GM19452 (cell line): Measurements from ENCODE around the gene TMEM128.
"Not testable (repeated sequence)": the region's sequence is repeated elsewhere in the genome, so short reads cannot be mapped to it uniquely, and the experiment has no call there.

Experiments
- ATAC-seq: cut with Tn5 transposase; IDR thresholded peaks from one replicate; pipeline ENCODE4 v1.9.1; 2021; ENCODE audit not compliant: unreplicated experiment

TMEM128 gene, protein sequence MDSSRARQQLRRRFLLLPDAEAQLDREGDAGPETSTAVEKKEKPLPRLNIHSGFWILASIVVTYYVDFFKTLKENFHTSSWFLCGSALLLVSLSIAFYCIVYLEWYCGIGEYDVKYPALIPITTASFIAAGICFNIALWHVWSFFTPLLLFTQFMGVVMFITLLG

DNA sequence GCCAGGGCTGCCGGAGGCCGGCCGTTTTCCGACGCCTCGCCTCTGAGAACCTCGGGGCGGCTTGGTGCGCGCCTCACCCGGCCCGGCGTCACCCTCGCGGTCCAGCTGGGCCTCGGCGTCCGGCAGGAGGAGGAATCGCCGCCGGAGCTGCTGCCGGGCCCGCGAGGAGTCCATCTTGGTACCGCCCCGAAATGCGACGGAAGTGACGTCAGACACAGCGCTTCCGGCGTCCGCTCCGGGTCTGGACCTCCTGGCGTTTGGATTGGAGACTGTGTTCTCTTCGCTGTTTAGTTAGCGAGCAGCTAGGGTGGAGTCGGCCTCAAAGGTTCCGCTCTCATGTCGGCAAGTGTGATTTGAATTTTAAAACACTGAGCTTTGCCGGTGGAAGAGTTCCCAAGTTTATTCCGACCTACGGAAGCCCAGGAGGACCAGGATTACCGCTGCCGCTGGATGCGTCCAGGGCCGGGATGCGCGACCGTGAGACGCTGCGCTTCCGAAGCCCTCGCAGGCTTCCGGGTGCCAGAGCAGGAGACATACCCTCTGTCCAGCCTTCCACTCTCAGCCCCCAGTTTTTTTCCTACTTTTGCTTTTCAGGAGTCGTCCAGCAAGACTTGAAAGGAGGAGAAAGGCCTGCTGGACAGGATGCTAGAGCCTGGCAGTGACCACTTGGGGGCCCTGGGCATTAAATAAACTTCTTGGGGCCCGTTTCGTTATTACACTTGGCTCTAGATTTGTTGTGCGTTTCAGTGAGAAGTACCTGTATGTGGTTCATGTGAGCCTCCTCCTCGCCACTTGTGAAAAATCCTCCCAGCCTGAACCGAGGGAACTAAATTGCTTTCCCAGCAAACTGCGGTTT is at the start of gene TMEM128:
Gene TMEM128, minus strand, starts transcription at position 195 of the 856 bp plus-strand sequence. Its CDS starts 21 bp downstream, at position 174.
- peak; percentile 99 for ATAC-seq

DNA sequence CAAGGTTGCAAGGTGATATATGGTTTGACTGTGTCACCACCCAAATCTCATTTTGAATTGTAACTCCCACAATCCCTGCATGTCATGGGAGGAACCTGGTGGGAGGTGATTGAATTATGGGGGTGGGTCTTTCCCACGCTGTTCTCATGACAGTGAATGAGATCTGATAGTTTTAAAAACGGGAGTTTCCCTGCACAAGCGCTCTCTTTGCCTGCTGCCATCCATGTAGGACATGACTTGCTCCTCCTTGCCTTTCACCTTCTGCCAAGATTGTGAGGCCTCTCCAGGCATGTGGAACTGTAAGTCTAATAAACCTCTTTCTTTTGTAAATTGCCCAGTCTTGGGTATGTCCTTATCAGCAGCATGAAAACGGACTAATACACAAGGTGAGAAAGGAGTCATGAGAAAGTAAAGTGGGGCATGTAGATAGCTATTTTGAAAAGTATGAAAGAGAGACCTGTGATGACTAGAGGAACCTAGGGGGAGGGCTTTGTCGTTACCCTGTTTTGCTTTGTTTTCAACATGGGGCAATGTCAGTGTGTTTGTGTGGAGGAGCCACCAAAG is 48.3 kb upstream of the TMEM128 start:
- ATAC-seq, result no peak

DNA sequence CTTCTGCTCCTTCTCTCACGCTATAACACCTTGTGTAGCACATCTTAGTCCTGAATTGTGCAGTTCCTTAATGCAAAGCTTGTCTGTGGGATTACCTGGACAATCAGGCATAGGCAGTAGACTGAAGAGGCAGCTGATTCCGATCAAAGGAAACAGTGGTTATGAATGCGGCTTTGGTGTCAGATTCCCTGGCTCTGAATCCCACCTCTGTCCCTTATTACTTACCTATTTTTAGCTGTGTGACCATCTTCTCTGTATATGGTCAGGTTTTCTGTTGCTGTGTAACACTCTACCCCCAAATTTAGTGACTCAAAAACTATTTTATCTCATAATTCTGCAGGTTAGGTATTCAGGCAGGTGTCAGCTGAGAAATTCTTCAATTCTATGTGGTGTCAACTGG is 45.3 kb upstream of the TMEM128 start:
- ATAC-seq, result no peak

DNA sequence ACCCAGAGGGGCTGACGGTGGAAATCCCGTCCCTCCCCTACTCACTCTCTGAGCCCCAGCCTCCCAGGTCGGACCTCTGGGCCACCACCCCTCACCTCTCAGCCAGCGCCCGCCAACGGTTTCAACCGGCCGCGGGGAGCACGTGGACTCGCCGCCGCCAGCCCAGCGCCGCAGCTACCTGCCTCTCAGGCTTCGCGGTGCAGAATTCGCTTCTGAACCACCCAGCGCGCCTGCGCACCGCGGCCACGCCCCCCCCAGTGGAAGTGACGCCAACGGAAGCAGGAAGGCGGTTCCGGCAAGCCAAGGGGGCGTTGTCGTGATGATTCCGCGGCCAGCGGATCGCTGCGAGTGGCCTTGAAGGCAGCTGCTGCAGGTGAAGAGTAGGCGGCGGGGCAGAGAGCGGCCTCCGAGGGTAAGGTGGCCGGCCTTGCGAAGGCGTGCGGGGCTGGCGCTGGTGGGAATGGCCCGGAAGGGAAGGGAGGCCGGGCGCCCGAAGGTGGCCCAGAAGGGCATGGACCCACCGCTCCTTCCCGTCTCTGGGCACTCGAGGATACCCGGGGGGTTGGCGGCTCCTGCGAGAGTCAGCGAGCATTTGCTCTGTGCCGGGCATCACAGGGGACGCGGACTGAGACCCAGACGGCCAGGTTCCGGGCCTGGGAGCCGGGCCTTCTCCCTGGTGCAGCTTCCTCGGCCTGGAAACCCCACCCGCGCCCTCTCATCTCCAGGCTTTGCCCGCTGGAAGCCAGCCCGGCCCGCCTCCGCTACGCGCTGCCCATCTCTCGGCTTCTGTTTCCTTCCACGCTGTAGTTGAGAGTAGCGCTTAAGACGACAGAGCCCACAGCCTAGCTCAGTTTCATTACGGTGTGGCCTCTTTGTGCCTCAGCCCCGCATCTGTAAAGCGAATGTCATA is 42.2 kb upstream of the TMEM128 start, which contains the start of the genes LYAR and ZBTB49:
Gene LYAR, minus strand, starts transcription at position 214 of the 910 bp plus-strand sequence. CDS start 6,412 bp downstream, outside the sequence.
Gene ZBTB49, plus strand, starts transcription at position 311 of the 910 bp plus-strand sequence. CDS start 9,695 bp downstream, outside the sequence.
- ATAC-seq, result peak; percentile 88

DNA sequence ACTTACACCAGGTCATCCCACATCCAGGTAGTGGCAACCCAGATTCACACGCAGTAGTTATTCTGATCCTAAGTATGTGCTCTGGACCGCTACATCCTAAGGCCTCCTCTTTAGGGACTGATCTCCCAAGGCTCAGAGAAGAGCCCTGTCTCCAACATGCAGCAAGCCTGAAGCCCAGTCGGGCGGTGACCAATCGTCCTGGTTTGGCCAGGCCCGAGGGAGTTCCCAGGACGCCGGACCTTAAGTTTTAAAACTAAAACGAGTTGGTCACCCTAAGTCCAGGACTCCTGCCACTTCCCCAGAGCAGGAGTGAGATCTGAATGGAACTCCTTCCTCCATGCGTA is 41.5 kb upstream of the TMEM128 start:
- ATAC-seq, result peak; percentile 11

DNA sequence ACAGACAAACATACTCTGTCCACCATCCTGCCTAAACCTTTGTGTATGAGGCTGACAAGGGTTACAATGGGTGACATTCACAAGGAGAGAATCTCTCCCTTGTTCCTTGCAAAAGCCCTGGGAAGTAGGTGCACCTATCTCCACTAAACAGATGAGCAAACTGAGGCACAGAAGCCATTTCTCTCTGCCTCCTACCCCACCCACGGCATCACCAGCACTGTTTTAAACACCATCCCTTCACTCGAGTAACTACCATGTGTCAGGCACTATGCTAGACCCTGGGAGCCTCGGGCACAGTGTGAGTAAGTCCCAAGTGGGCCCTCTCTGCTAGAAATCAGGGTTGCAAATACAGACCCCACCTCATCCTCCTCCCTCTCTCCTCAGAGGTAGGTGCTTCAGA is 41.0 kb upstream of the TMEM128 start:
- ATAC-seq, result no peak

DNA sequence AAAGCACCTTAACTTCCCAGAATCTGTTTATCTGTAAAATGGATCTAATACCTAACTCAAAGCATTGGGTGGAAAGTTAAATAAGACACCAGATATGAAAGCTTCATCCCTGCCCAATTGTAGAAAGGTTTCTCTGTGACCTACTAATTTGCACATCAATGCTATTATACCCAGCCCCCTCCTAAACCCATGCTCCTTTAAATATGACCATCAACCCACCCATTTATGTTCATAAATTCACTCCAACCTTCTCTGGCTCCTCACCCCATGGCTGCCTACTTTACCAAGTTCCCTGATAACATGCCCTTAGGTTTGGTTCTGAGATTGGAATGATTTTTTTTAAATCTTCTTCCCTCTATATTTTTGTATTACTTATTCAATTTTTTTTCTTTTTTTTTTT is 40.1 kb upstream of the TMEM128 start:
- ATAC-seq, result no peak

DNA sequence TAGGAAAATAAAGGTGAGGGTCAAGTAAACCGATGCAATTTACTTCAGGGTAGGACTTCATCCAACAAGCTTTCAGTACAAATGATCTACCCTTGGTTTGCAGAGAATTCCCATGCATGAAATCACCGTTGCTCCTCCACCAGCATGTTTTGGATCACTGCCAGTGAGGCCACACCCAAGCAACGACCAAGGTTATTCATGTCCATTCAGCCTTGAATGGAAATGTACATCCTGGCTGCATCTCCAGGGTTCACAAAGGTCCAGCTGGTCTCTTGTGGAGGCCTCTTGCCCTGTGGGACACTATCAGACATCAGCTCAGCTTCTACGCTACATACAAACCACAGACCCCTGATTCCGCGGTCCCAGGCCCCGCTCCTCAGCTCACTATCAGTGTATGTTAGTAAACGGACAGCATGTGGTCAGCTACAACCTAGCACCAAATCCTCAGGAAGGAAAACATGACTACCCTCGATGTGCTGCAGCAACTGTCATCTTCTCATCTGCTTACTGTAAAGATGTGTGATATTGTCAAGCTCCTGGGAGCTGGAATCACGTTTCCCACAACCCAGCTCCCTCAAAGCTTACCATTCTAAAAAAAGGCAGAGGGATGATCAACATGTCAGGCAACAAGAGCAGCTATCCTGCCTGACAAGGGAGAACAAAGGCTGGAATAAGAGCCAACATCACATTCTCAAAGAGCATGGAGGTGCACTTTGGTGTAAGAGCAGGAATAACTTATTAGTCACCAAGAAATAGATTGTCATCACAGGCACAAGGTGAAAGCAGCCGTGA is 37.0 kb upstream of the TMEM128 start:
- no peak for ATAC-seq

DNA sequence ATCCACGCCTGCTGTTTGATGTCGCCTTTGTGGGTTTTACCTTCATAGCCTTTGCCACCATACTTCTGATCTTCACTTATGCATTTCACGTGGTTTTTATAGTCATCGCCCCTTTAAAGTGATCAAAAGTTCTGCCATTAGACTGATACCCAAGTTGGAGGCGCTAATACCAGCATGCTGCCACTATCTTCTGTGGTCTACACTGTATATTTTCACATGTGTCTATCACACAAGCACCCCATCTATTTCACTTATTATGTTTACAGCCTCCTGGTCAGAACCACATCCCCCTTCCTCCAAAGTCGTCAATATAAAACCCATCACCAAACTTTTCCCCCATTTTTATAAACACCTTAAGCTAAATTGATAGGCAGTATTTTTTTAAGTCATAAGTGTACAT is 33.8 kb upstream of the TMEM128 start:
- no peak for ATAC-seq

DNA sequence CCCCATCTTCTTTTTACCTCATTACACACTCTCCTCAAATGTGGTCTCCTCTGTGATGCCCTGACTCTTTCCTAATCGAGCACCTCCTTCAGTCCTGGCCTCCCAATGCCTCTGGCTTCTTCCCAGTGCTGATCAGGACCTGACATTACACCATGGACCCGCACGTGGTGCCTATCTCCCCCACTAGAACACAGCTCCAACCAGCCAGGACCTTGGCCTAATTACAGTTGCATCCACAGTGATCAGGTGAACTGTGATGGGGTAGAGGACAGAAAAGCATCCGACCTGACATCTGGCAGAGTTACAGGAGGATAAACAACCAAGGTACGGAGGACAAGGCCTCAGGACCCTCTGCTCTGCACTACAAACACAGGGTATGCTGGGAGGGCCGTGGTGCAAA is 29.5 kb upstream of the TMEM128 start:
- no peak for ATAC-seq

DNA sequence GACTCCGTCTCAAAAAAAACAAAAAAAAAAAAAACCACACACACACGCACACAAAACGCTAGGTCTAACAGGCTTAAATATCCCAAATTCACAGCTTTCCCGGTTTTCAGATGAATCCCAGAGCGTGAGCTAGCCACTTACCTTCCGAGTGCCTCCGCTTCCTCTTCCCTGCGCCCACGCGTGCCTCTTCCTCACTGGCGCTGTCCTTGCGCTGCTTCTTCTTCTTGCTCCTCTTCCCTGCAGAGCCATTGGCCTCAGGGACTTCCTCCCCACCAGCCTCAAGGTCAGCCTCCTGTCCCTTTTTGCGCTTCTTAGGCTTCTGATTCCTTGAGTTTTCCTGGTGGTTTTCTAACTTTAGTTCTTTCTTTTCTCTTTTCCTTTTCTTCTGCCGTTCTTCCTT is 26.2 kb upstream of the TMEM128 start:
- no peak for ATAC-seq

DNA sequence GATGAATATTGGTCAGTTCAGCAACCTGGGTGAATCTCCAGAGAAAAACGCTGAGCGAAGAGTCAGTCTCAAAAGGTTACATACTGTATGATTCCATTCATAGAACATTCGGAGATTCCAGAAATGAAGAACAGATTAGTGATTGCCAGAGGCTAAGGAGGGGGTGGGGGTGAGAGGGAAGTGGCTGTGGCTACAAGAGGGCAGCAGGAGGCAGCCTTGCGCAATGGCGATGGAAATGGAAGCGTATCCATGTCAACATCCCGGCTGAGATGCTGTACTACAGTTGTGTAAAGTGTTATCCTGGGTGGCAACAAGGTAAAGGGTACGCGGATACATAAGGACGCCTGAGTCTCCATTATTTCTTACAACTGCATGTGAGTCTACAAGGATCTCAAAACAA is 23.9 kb upstream of the TMEM128 start:
- ATAC-seq, result no peak

DNA sequence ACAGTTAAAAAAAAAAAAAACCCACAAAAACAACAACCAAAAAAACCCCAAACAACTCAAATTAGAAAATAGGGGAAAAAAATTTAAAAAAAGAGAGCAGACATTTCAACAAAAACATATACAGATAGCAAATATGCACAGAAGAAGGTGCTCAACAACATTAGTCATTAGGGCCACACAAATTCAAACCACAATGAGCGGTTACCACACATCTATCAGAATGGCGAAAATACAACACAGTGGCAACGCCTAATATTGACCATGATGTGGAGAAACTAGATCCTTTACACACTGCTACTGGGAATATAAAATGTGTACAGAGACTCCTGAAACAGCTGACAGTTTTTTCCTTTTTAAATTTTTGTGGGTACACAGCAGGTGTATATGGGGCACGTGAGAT is 22.5 kb upstream of the TMEM128 start:
- ATAC-seq, result no peak

DNA sequence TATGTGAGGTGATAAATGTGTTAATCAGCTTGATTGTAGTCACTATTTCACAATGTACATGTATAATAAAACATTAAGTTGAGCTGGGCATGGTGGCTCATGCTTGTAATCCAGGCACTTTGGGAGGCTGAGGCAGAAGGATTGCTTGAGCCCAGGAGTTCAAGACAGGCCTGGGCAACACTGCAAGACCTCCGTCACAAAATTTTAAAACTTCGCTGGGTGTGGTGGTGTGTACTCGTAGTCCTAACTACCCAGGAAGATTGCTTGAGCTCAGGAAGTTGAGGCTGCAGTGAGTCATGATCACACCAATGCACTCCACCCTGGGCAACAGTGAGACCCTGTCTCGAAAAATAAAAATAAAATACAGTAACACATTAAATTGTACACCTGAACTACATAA is 21.8 kb upstream of the TMEM128 start:
- ATAC-seq, result no peak

DNA sequence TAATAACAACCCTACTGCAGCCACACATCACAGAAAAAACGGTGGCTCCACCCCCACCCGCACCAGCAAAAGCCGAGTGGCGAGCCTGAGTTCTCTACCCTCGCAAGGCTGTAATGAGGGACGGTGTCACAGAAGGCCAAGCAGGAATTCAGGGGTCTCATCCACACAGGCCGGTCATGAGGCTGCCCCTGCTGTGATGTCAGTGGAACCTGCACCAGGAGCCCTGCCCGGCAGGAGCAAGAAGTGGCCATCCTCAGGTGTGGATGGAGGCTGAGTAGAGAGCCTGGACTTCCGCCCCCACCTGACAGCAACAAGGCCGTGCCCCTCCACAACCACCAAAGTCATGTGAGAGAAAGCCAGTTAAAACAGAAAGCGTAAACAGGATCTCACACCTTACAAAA is 21.3 kb upstream of the TMEM128 start:
- ATAC-seq, result no peak

DNA sequence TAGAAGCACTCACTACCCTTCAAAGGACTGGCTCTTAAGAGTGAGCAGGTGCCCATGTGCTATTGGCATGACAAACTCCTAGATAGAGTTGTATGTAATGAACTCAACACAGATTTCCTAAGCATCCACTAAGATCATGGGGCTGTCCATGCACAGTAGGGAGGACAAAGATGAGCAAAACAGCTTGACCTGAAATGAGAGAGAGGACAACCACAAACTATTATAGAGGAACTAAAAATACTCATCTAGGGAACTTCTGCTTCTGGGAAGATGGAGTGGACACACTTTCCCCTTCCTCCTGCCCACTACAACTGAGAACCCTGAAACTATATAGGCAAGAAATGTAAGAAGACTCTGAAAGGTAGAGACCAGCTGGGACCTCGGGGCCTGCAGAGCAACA is 20.8 kb upstream of the TMEM128 start:
- no peak for ATAC-seq

DNA sequence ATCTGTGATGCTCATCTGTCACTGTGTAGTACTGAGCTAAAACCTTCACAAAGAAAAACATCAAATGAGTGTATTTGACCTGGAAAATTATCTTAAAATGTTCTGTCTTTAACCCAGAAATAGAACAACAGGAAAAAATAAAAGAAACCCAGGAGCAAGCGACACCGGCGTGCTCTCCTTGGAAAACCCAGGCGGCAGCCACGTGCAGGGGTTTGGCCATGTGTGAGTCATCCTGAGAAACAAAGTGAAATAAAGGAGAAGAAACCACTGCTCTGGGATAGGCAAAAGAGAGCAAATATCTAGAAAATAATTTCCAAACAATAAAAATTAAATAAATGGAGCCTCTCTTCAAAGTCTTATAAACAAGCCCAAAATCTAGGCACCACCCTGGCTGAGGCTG is 20.0 kb upstream of the TMEM128 start:
- ATAC-seq, result no peak

DNA sequence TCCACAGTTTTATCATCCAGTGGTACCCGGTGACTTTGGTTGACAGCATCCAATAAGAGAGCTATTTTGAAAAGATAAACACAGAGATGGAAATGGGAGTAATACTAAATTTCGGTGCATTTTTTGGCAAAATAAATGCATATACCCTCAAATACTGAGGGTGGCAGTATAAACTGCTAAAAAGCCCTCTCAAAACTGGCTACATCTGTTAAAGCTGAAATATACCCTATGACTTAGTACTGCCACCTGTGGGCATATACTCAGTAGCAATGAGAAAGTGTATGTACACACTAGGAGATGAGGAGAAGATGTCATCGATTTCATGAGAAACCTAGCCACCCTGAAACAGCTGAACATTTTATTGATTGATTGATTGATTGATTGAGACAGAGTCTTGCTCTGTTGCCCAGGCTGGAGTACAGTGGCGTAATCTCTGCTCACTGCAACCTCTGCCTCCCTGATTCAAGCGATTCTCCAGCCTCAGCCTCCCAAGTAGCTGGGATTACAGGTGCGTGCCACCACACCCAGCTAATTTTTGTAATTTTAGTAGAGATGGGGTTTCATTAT is 12.2 kb upstream of the TMEM128 start:
- peak; percentile 61 for ATAC-seq

DNA sequence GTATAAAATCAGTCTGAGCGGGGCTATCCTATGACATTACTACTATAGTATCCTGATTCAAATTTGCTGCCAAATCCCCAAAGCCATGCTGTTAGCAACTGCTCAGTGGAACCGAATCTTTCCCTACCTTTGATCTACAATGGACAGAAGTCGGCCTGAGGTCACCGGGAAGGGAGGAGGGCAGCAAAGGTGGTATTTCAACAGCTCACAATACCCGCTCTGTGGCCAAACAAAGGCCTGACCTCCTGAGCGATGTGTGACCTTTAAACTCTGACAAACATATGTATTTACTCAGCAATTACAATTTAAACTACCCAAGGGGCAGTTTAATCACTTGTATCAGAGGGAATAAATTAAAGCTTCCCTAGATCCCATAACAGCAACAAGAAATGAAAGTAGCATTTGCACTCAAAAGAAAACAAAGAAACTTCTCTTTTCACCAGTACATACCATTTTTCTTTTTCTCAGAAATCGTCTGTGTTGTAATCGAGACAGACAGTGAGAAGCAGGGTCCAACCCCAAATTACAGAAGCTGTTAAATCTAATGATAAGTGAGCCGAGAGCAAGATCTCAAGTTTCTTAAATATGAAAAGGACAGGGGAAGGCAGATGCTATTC is 11.6 kb upstream of the TMEM128 start:
- no peak for ATAC-seq

DNA sequence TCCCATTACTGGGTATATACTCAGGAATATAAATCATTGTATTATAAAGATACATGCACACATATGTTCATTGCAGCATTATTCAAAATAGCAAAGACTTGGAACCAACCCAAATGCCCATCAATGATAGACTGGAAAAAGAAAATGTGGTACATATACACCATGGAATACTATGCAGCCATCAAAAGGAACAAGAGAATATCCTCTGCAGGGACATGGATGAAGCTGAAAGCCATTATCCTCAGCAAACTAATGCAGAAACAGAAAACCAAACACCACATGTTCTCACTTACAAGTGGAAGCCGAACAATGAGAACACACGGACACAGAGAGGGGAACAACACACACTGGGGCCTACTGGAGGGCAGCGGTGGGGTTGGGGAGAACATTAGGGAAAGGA is 9.7 kb upstream of the TMEM128 start:
- ATAC-seq, result not testable (repeated sequence)
